ENCODE measurements around the gene ACTL6B. TPM values are rescaled to one million over a fixed set of nuclear protein-coding genes. Genes with fewer than 3 reads are reported as not detected.

The ACTL6B gene
- total and polyA plus RNA-seq, 8 donors = 0.23 to 7.7 (median 0.62) TPM

GRCh38 chr7:100606313-100606712 is 49.9 kb downstream of the ACTL6B start:
- Histone ChIP-seq H3K27me3 (no peaks in the 10 kb centered on the region), H3K27ac (no peak overlapping the region), H3K9me3 (no peaks in the 10 kb centered on the region), H3K36me3 (no peaks in the 10 kb centered on the region), H3K4me3 (no peak overlapping the region), H3K4me1 (peaks cover 0 to 3% (median 0%) of the 10 kb centered on the region in 3 donors)
- FAIRE-seq = no peak
- 92 to 93% methylated on average over 12 of the region's 12 CpGs for WGBS, 2 donors
- no peak for DNase-seq
- intact Hi-C loops (cut with DNase I) = no loop called here
- ATAC-seq = no peak
- no peak for TF ChIP-seq CTCF (IDR thresholded peaks at IDR 0.05)

GRCh38 chr7:100604976-100605911 is 51.0 kb downstream of the ACTL6B start:
- Histone ChIP-seq H3K4me3 (peak overlapping the region; percentile 38 to 83 (median 56)), H3K27ac (peak overlapping the region in 2 of 4 donors; percentile 42 to 58), H3K36me3 (no peaks in the 10 kb centered on the region), H3K27me3 (no peaks in the 10 kb centered on the region), H3K9me3 (no peaks in the 10 kb centered on the region), H3K4me1 (peaks cover 0 to 3% (median 0%) of the 10 kb centered on the region in 3 donors)
- ATAC-seq = peak; percentile 47 to 53 (median 49)
- no peak for TF ChIP-seq CTCF (IDR thresholded peaks at IDR 0.05)
- intact Hi-C loops (cut with DNase I) = no loop called here
- peak; percentile 42 to 82 (median 64) for DNase-seq
- WGBS, 2 donors = 2 to 5% methylated on average over 65 to 68 of the region's 68 CpGs
- FAIRE-seq = no peak

GRCh38 chr7:100604028-100604975 is 51.9 kb downstream of the ACTL6B start:
- FAIRE-seq = no peak
- 1% methylated on average over 50 to 70 of the region's 70 CpGs for WGBS, 2 donors
- peak; percentile 68 to 90 (median 78) for DNase-seq
- TF ChIP-seq CTCF (IDR thresholded peaks at IDR 0.05) = peak in 3 of 4 donors; percentile 10 to 19 (median 16)
- Histone ChIP-seq H3K27ac (peak overlapping the region; percentile 42 to 58 (median 54)), H3K9me3 (no peaks in the 10 kb centered on the region), H3K4me3 (peak overlapping the region; percentile 38 to 83 (median 56)), H3K36me3 (no peaks in the 10 kb centered on the region), H3K27me3 (no peaks in the 10 kb centered on the region), H3K4me1 (peaks cover 0 to 3% (median 0%) of the 10 kb centered on the region in 3 donors)
- peak; percentile 80 to 91 (median 86) for ATAC-seq
- intact Hi-C loops (cut with DNase I) = no loop called here

GRCh38 chr7:100603726-100604027 is 52.6 kb downstream of the ACTL6B start:
- Histone ChIP-seq H3K36me3 (no peaks in the 10 kb centered on the region), H3K27me3 (no peaks in the 10 kb centered on the region), H3K27ac (peak overlapping the region in 3 of 4 donors; percentile 46 to 58 (median 55)), H3K4me3 (peak overlapping the region; percentile 35 to 83 (median 52)), H3K9me3 (no peaks in the 10 kb centered on the region), H3K4me1 (peaks cover 0 to 3% (median 0%) of the 10 kb centered on the region in 3 donors)
- no peak for FAIRE-seq
- no peak for DNase-seq
- intact Hi-C loops (cut with DNase I) = no loop called here
- ATAC-seq = peak in 2 of 4 donors; percentile 1 to 2
- no peak for TF ChIP-seq CTCF (IDR thresholded peaks at IDR 0.05)
- 24 to 27% methylated on average over 10 of the region's 10 CpGs for WGBS, 2 donors
